HepG2 (cell line): ENCODE data around the gene ZNF318. TPM values are rescaled to one million over a fixed set of nuclear protein-coding genes. Genes with fewer than 3 reads are reported as not detected.
A peak's percentile ranks its signal among the peaks of the same experiment; 100 is the strongest.

Experiments used
- FOXO4 ChIP-seq: sonication (generic); formaldehyde crosslinking; conservative IDR thresholded peaks from 2 replicates; pipeline ENCODE4 v1.8.1; 2023; ENCODE audit warnings: missing genetic modification reagents
- POLR2A ChIP-seq, 2 experiments: IDR thresholded peaks; 2 replicates each; pipeline ENCODE4 v1.6.1; 2011; ENCODE audit warnings: low read depth in 2 of 2, low read length in 2 of 2, mild to moderate bottlenecking in 1 of 2, moderate library complexity in 1 of 2; ENCODE audit not compliant: insufficient read depth in 1 of 2
- SKIL ChIP-seq: sonication (generic); formaldehyde crosslinking; IDR thresholded peaks from 2 replicates; pipeline ENCODE4 v1.8.0; 2022; ENCODE audit warnings: missing genetic modification reagents, mild to moderate bottlenecking, moderate library complexity, borderline replicate concordance
- STAG1 ChIP-seq: sonication (generic); formaldehyde crosslinking; IDR thresholded peaks from 2 replicates; pipeline ENCODE4 v1.4.0; 2020; ENCODE audit warnings: missing genetic modification reagents
- polyA plus RNA-seq, 8 experiments: library from polyadenylated mRNA; depleted of rRNA in 3 of 8; stranded (reverse) in 7 of 8; unstranded in 1 of 8; fragments of >200 nt; fragmentation: Illumina TruSeq in 4 of 8; extraction: Trizol in 4 of 8; gene quantifications; 2 replicates each; pipeline versions ENCODE4 v1.2.1 to v1.2.3, GENCODE V29; 2011 to 2016; ENCODE audit warnings: low read depth in 4 of 8, missing spikeins in 1 of 8, mixed read lengths in 1 of 8; ENCODE audit not compliant: insufficient read depth in 1 of 8
- total RNA-seq, 5 experiments: library from RNA; depleted of rRNA; stranded (reverse); fragments of >200 nt; fragmentation: Illumina TruSeq; extraction: Trizol; gene quantifications; 2 replicates each; pipeline ENCODE4 v1.2.3, GENCODE V29; 2016; ENCODE audit warnings: low read depth in 1 of 5
- TF ChIP-seq, protein P1 (sequence below): sonication (generic); formaldehyde crosslinking; IDR thresholded peaks from 2 replicates; pipeline ENCODE4 v1.4.0; 2020; ENCODE audit warnings: mild to moderate bottlenecking, missing genetic modification reagents
- TF ChIP-seq, protein P2 (sequence below): sonication (generic); formaldehyde crosslinking; IDR thresholded peaks from 2 replicates; pipeline ENCODE4 v1.5.0; 2020; ENCODE audit warnings: mild to moderate bottlenecking, missing genetic modification reagents, moderate library complexity

The ZNF318 gene
- total and polyA plus RNA-seq, 2 of the 13 experiments (the other 11 are each of a cell fraction or from before 2014, with no cell fraction given): 13.0 to 14.5 TPM

GRCh38 chr6:43299338-43300293 lies 69.8 kb downstream of the ZNF318 start (continued):
- TF ChIP-seq, protein P1, sequence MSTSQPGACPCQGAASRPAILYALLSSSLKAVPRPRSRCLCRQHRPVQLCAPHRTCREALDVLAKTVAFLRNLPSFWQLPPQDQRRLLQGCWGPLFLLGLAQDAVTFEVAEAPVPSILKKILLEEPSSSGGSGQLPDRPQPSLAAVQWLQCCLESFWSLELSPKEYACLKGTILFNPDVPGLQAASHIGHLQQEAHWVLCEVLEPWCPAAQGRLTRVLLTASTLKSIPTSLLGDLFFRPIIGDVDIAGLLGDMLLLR (CRISPR knock-in tag): 0 out of 2 replicates have a peak, but pooled peaks have one; percentile 40
- TF ChIP-seq POLR2A (IDR thresholded peaks at IDR 0.05; ENCODE audit: insufficient read depth in 1 of 2, low read depth in 2 of 2, low read length in 2 of 2) (peak in 1 of 2 experiments; percentile 38; a peak in 1 of 4 replicates), FOXO4 (0 out of 2 replicates have a peak, but pooled peaks have one; percentile 66), SKIL (CRISPR knock-in tag) (0 out of 2 replicates have a peak, but pooled peaks have one; percentile 32), STAG1 (CRISPR knock-in tag) (peak; percentile 39; the same call in 1 of the 2 replicates)
- TF ChIP-seq, protein P2, sequence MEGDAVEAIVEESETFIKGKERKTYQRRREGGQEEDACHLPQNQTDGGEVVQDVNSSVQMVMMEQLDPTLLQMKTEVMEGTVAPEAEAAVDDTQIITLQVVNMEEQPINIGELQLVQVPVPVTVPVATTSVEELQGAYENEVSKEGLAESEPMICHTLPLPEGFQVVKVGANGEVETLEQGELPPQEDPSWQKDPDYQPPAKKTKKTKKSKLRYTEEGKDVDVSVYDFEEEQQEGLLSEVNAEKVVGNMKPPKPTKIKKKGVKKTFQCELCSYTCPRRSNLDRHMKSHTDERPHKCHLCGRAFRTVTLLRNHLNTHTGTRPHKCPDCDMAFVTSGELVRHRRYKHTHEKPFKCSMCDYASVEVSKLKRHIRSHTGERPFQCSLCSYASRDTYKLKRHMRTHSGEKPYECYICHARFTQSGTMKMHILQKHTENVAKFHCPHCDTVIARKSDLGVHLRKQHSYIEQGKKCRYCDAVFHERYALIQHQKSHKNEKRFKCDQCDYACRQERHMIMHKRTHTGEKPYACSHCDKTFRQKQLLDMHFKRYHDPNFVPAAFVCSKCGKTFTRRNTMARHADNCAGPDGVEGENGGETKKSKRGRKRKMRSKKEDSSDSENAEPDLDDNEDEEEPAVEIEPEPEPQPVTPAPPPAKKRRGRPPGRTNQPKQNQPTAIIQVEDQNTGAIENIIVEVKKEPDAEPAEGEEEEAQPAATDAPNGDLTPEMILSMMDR (CRISPR knock-in tag): peak; percentile 15; the same call in 1 of the 2 replicates
